ENCODE results near the gene NUCKS1.
"Not testable (repeated sequence)": the region's sequence is repeated elsewhere in the genome, so short reads cannot be mapped to it uniquely, and the experiment has no call there.

Gene NUCKS1

DNA sequence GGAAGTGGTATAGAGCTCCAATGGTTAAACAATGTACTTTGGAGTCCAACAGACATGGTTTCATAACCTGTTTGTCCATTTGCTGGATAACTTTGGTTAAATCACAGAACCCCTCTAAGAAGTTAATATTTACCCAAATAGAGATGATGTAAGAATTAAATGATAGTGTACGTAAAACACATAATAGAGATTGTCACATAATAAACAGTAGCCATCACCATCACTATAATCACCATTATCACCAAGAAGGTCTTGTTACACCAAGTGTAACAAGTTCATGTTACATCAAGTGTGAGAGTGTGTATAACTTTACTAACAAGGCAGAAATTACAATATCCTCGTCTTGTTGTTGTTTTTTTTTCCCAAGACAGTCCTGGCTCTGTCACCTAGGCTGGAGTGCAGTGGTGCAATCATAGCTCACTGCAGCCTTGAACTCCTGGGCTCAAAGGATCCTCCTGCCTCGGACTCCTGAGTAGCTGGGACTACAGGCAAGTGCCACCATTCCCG lies 23.3 kb downstream of the NUCKS1 start:
- no peak for DNase-seq

DNA sequence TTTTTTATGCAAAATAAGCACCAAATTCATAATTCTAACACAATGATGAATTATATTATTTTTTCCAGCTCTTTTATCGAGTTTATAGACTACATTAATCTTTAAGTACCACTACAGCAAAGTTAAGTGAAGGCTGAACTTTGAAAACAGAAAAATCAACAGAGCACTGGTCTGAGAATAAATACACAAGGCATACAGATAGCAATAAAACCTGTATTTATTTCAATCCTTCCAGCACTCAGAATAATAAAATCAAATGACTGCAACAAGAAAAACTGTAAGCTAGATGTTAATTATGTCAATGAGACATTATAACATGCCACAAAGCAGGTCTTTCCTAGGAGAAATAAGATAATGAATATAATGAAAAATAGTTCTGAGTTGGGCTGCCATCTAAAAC lies 24.5 kb downstream of the NUCKS1 start:
- no peak for DNase-seq

DNA sequence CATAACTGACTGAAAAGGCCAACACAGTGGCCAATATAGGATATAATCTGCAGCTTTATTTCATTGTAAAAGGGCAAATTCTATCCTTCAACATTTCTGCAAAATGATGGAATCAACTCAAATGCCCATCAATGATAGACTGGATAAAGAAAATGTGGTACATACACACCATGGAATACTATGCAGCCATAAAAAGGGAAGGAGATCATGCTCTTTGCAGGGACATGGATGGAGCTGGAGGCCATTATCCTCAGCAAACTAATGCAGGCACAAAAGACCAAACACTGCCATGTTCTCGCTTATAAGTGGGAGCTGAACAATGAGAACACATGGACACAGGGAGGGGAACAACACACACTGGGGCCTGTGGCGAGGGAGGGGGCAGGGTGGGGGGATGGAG lies 29.2 kb downstream of the NUCKS1 start:
- DNase-seq, result not testable (repeated sequence)

DNA sequence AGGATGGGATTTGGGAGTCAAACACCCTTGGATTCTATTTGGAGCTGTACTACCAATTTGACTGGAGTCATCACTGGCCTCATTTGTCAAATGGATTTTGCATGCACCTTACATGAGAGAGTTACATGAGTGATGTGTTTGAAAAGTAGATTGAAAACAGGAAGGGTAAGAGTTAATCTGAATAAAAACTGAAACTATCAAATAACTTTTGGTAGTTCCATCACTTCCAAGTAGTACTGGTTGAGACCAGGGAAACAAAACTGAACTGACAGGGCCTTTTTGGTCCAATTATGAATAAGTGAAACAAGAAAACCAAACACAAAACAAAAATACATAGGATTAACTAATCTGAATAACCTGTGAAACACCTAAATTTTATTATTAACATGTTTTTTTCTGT lies 30.2 kb downstream of the NUCKS1 start:
- no peak for DNase-seq

DNA sequence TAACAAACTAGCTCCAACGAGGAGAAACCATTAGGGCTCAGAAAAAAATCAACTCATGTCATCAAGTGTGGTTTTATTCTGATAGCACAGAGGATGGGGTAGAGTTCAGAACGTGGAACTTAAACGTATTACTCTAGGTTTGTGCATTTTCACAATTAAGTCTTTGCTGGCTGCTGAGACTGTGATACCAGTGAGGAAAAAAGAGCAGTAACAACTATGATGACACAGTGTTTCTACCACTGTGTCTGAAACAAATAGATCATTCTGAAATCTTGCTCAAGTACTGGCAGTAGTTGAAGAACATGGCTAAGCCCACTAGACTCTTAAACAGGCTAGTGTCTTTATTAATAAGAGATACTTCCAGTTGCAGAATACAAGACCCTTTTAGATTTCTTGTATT lies 31.0 kb downstream of the NUCKS1 start:
- DNase-seq, result no peak

DNA sequence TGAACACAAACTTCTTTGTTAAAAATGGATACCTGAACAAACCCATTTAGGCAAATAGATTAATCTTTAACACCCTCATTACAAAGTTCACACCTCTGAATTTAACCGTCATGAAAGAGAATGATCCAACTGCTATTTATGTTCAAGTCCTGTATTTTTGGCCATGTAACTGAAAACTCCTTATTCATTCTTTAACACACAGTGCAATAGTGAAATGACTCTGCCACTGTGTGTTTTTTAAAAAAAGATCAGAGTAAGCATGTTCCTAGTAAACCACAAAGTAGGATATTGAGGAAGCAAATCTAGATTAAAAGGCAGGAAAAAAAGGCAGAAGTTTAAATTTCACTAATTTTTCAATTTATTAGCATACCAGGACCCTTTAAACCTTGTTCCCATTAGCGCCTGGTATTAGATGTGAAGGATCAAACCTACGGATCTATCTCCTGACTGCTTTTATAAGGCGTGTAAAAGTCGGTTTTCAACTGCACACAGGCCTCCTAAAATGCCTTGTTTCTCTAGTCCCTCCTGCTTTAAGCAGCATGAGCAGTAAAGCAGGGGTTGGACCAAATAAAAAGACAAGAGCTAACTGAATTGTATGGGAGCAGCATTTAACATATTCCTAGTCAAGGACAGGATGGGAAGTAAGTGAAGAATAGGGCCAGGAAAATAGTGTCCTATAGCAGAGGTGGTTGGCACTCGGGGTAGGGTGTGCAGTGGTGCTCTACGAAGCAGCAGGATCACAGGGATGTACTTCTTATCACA lies 33.4 kb downstream of the NUCKS1 start:
- DNase-seq, result no peak

DNA sequence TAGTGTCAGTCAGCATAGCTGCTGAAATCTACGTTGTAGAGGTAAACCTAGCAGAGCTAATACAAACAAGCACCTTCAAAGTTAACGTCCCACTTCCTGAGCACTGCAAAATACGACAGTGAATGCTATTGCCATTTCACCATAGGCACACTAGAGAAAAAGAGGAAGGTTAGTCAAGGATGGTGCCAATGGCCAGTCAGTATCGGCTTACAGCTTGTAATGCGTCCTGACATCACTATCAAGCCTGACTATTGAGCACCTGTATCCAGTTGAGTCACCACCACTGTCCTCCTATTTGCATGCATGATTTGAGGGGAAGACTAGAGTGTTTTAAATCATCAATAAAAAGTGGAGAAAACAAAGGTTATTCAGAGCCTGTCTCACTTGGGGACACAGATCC lies 34.4 kb downstream of the NUCKS1 start:
- DNase-seq, result no peak

DNA sequence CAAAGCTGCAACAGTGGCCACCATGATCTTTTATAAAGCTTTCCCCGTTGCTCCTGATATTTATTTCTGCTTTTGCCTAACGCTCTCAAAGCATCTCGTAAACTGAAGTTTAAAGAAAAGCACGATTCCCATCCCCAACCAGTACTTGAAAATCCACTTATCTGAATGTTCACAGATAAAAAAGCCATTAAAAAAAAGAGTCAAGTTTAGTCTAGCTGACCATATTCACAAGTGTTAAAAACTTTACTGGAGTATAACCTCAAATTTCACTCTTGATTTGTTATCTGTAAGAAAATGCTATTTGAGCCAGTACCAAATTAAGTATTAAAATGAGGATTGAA lies 35.1 kb downstream of the NUCKS1 start:
- DNase-seq, result no peak

DNA sequence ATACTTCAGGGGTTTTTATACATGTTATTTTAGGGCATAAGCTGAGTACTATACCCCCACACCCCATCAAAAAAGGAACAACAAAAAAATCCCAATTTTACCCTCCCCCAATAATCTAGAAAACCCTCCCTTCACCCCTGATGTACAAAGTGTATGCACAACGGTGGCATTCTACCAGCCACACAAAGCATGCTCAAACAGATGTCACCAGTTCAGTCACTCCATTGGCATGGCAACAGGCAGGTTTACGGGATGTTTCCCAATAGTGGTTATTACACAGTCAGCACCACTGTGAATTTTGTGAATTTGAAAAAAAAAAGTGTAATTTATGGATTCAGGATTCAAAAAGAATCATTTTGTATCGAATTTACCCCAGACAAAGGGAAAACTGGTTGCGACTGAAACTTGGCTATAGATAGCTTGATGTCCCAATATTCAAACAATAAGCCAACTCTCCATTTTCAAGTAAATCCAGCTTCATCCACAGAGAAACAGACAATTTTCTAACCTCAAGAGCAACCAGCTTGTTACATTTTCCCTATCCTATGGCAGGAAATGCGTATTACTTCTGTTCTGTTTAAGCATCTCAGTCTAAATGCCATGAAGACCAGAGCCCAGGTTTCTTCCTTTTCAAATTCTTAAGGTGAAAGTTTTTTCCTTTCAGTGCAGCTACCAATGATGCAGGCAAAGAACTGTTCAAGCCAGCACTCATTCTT lies 35.6 kb downstream of the NUCKS1 start:
- no peak for DNase-seq

DNA sequence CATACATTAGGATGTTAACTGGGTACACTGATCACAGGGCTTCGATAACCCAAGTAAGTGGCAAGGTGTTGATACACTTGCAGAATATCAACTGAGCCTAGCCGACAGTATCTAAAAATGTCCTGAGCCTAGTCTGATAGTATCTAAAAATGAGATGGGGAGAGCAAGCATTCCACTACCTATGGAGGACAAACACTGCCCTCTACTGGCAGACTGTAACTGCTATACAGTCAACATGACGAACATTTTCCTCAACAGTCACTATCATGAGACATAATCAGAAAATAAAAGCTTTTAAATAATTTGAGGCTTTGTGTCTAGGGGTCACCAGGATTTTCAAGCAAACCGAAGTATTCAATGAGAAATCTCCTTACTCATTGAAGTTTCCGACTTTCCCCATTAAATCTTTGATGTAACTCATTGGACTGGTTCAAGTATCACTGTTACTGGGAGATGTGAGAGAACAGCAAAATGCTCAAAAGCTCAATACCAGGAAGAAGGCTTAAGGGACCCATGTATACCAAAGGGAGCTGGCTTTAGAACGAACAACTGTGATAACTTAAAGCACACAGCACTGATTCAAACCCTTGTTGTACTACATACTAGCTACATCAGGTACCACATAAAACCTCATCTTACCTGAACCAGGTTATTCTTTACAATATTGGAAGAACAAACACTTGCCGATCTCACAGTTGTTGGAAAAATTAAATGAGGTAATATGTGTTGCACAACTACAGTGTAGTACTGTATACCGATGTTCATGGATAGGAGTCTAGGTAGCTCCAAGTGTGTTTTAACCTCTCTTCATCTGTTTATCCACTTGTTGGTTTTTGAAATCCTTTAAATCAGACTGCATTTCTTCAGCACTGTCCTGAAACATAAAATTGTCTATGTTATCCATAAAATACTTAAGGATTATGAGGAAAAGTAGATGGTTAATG lies 38.6 kb downstream of the NUCKS1 start:
- DNase-seq, result no peak

DNA sequence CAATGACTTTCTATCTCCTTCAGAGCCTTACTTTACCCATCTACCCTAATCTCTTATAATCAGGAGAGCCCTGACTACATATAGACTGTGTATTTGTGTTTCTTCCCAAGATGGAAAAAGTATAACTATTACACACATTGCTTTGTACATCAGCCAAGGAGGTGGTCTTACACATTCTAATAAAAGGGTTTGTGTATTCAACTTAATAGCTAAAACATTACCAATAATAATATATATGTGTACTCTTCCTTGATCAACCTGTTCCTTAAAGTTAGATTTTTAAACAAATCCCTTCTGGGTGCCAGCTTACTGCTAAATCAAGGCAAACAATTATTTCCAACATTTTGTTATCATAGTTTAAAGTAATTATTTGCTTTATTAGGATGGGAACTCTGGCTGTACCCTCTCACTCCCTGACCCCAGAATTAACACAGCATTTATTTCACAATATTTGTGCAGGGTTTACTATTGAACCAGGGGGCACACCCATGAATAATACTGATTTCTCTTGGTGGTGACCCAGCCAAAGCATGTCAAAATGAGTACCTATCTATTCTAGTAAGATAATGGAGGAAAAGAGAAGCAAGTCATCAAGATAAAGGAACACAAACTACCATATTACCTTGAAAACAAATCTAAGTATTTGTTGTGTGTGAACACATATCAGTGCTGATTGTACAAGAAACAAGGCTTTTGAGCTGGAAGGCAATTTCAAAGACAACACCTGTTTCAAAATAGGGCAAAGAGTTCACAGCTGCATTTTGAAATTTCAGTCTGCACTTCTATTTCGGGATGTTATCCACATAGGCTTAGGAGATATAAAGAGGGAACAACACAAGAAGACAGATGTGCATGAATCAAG lies 39.5 kb downstream of the NUCKS1 start:
- DNase-seq, result no peak

DNA sequence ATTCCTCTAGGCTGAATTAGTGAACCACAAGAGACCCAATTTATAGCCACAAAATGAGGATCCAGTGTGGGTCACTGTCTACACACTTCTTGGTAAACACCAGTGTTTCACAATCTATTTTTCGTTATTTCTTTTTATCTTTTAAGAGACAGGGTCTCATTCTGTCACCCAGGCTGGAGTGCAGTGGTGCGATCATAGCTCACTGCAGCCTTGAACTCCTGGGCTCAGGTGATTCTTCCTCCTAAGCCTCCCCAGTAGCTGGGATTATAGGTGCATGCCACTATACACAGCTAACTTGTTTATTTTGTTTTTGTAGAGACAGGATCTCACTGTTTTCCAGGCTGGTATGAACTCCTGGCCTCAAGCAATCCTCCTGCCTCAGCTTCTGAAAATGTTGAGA lies 40.3 kb downstream of the NUCKS1 start:
- no peak for DNase-seq

DNA sequence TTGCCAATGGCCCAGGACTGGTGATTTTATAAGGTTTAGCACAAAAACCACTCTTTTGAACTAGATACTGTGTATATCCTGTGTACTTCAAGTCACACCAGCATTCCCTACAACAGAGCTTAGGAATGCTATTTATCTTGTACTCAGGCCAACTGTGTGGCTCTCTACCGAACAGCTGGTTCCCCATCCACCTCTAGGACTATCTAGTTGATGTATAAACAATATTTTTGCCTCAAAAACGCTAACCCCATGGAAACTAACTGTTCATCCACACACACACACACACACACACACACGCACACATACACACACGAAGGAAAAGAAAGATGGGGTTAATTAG lies 41.0 kb downstream of the NUCKS1 start:
- DNase-seq, result no peak

DNA sequence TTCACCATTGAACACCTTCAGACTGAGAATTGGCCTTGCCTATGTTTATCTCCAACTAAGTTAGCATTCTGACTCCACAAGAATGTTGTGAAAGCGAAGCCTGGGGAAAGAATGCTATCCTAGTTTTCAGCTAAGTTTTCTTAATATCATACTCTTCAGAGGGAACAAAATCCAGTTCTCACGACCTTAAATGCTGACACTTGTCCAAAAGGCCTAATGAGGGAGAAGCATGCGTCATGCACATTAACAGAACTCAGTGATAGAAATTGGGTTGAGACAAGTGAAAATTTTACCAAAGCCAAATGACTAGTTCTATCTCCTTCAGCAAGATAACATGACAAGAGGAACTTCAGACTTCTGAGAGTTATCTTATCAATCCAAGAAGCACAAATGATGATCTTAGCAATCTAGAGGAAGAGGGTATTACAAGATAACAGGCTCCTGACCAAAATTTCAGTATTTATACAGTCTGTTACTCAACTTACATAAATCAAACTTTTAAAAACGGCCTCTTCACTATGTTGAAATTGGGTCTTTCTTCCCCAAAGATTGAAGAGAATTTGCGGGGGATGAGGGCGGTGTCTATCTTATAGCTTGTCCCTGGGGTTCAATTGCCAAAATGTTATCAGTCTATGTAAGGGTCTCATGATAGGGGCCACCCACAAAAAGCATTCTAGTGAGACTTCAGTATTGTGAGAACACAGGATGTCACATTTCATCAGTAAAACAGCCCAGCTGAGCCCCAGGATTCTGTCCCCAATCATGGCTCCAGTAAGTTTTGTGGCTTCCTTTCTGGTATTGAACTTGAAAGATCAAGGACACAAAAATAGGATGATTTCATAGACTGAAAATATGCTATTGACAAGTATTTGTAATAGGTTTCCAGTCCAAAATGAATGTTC lies 43.1 kb downstream of the NUCKS1 start:
- no peak for DNase-seq

DNA sequence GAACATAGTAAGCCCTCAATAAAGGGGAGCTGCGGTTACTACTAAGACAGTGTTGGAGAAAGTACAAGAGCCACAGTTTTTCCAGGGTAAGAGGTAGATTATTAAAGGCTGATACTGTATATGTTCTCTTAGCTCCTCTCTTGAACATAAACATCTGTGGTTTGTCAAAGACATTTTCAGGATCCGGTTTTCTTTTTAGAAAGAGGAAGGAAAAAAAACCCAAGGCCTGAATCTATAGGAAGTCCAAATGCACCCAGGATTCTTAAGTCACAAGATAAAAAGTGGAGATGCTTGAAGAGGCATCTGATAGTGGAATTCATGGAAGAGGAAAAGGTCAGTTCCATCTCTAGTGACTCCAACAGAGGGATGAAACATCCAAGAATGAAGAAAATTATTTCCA lies 45.1 kb downstream of the NUCKS1 start:
- no peak for DNase-seq

DNA sequence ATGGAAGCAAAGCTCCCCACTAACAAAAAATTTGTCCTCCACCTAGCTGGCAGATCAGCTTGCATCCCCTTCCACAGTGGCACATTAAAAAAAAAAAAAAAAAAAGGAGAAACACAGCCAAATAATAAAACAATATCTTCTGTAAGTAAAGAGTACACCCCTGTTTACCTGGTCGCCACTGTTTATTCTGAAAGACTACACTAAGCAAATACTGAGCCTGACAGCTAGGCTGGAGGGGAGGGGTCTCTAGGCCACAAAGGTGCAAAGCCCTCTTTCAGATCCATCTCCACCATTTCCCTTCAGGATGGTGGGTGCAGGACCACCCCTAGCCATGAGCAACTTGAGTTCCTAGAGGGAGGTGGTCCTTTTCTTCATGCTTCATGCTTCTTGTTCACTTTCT lies 46.9 kb downstream of the NUCKS1 start:
- no peak for DNase-seq

DNA sequence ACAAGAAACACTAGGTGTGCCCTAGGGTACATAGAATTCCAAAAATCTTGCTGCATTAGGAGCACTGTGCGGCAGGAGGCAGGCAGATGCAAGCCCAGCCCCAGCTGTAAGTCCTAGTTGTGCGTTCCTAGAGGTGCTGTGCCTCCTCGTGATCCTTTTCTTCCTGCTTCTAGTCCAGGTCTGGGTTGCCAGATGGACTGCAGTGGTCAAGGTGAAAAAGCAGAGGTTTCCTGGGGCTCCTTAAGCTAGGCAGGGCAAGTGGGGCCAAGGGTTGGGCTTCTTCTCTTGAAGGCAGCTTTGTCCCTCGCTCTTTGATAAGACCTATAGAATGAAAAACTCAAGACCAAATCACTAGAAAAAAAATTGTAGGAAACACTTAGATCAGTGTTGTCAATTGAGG lies 48.1 kb downstream of the NUCKS1 start:
- DNase-seq, result no peak

DNA sequence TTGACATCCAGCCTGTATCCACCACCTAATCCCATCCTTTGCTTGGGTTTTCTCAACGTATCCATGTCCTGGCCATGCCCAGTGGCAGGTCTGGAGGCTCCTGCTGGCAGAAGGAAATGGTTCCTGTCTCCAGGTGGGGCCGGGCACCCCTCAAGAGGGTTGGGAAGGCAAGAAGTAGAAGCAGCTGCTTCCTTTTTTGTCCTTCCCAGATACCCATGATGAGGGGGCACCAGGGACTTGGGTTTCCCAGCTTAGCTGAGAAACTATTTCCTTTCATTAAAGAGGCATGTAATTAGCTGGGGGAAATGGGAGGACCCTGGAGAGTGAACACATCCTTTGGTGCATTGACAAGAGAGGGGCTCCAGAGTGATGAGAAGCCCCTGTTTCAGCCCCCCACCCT lies 48.6 kb downstream of the NUCKS1 start:
- no peak for DNase-seq

DNA sequence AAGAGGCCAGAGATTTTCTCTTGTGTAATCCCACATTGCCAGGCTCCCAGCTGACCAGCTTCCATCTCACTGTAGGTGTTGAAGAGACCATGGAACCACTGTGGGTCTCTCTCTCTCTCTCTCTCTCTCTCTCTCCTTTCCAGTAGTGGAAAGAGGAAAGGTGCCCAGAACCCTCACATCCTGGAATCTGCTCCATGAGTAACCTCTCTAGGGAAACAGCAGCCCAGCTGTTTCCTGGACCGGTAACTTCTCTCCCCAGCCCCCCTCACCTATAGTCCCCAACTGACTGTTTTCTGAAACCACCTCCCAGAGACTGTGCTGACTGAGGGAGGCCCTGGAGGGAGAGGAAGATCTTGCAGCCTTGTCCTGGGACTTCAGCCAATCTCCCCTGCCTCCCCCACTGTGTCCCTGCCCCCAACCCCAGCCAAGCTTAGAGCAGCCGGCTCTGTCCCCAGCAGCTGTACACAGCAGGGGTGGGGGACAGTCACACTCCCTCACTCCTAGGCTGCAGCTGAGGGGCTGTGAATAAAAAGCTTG lies 49.0 kb downstream of the NUCKS1 start:
- no peak for DNase-seq

DNA sequence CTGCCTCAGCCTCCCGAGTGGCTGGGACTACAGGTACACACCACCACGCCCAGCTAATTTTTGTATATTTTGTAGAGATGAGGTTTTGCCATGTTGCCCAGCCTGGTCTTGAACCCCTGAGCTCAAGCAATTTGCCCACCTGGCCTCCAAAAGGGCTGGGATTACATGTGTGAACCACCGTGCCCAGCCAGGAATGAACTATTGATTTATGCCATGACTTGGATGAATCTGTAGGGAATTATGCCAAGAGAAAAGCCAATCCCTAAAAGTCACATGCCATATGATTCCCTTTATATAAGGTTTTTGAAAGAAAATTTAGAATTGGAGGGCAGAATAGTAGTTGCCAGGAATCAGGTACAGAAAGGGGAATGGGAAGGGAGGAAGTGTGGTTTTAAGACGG lies 50.6 kb downstream of the NUCKS1 start:
- no peak for DNase-seq

DNA sequence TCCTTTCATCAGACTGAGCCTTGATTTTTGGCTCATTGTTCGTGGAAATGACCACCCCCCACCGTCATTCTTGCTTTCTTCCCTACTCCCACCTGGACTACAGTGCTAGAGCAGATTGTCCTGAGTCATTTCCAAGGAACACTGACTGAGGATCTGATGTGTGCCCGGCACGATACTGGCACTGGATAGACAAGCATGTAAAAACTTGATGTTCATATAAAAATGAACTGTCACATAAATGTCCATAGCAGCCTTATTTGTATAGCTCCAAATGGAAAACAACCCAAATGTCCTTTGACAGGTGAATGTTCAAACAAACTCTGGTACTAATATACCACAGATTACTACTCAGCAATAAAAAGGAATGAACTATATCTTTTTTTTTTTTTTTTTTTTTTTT lies 51.1 kb downstream of the NUCKS1 start:
- no peak for DNase-seq

Measured in GOT3 (cell line).